Peyer's patch (tissue), 4 donors: ENCODE measurements around the gene DOCK4. TPM values are rescaled to one million over a fixed set of nuclear protein-coding genes. Genes with fewer than 3 reads are reported as not detected.

Experiments used
- DNase-seq, 3 donors: peaks; one replicate each; pipeline ENCODE4 v3.0.0-alpha.2; 2017 to 2019
- H3K27ac ChIP-seq, 4 donors: fragments of 200-600 bp; sonication (generic); one replicate each; pipeline ENCODE4 v1.5.1; 2016 to 2019
- H3K27me3 ChIP-seq, 2 donors: fragments of 200-600 bp; sonication (generic); one replicate each; pipeline ENCODE4 v1.5.1; 2019
- H3K36me3 ChIP-seq, 3 donors: fragments of 200-600 bp; sonication (generic); one replicate each; pipeline ENCODE4 v1.5.1; 2016 to 2019
- H3K4me1 ChIP-seq, 4 donors: fragments of 200-600 bp; sonication (generic); one replicate each; pipeline ENCODE4 v1.5.1; 2016 to 2019
- H3K4me3 ChIP-seq, 4 donors: fragments of 200-600 bp; sonication (generic); 1 replicate in 3 of 4; 2 replicates in 1 of 4; pipeline ENCODE4 v1.5.1; 2016 to 2019; ENCODE audit warnings: mild to moderate bottlenecking in 1 of 4
- H3K9me3 ChIP-seq, 4 donors: fragments of 200-600 bp; sonication (generic); one replicate each; pipeline ENCODE4 v1.5.1; 2016 to 2019; ENCODE audit warnings: mild to moderate bottlenecking in 1 of 4
- CTCF ChIP-seq, 6 experiments: fragments of 450-650 bp in 4 of 6; fragments of 200-600 bp in 2 of 6; sonication (generic) in 1 of 6; IDR thresholded peaks; one replicate each; pipeline ENCODE4 v1.5.1; 2017 to 2019; ENCODE audit warnings: antibody characterized with exemption in 6 of 6, mild to moderate bottlenecking in 3 of 6, moderate library complexity in 1 of 6
- POLR2A ChIP-seq, 2 donors: fragments of 450-650 bp; IDR thresholded peaks; one replicate each; pipeline ENCODE4 v1.5.1; 2017; ENCODE audit warnings: antibody characterized with exemption in 2 of 2, mild to moderate bottlenecking in 2 of 2, moderate library complexity in 2 of 2
- total RNA-seq, 4 donors: library from RNA; depleted of rRNA; stranded (reverse); fragments of >200 nt; gene quantifications; one replicate each; pipeline ENCODE4 v1.1.0, GENCODE V29; 2016

The DOCK4 gene
- total RNA-seq, 4 donors from 2014 or later: 5.1 to 52.8 (median 15.5) TPM

DNA sequence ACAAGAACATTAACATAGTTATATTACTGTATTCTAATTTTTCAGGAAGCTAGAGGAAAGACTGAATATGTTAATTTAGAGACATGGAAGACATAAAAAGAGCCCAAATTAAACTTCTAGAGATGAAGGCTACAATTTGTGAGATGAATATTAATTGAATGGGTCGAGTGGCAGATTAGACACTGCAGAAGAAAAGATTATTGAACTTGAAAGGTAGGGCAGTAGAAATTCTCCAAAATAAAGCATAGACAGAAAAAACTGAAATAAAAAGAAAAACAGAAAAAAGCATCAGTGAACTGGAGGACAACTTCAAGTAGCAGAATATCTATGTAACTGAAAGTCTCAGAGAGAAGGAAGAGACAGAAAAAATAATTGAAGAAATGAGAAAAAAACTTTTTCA is 369.6 kb downstream of the DOCK4 start:
- DNase-seq: no peak
- Histone ChIP-seq H3K27me3 (no peaks in the 10 kb centered on the region), H3K4me1 (no peaks in the 10 kb centered on the region), H3K27ac (no peak overlapping the region), H3K9me3 (no peaks in the 10 kb centered on the region), H3K4me3 (no peak overlapping the region), H3K36me3 (no peaks in the 10 kb centered on the region)
- TF ChIP-seq POLR2A (IDR thresholded peaks at IDR 0.05) (no peak), CTCF (IDR thresholded peaks at IDR 0.05) (no peak)

GRCh38 chr7:111835066-111835465 is 371.1 kb downstream of the DOCK4 start:
- no peaks in the 10 kb centered on the region for H3K27me3 ChIP-seq
- no peaks in the 10 kb centered on the region for H3K36me3 ChIP-seq
- H3K4me1 ChIP-seq: no peaks in the 10 kb centered on the region
- TF ChIP-seq POLR2A (IDR thresholded peaks at IDR 0.05) (no peak), CTCF (IDR thresholded peaks at IDR 0.05) (no peak)
- H3K4me3 ChIP-seq: no peak overlapping the region
- H3K9me3 ChIP-seq: no peaks in the 10 kb centered on the region
- no peak overlapping the region for H3K27ac ChIP-seq
- DNase-seq: no peak

GRCh38 chr7:111834367-111834766 is 371.8 kb downstream of the DOCK4 start:
- Histone ChIP-seq H3K4me1 (no peaks in the 10 kb centered on the region), H3K9me3 (no peaks in the 10 kb centered on the region), H3K36me3 (no peaks in the 10 kb centered on the region), H3K4me3 (no peak overlapping the region), H3K27me3 (no peaks in the 10 kb centered on the region), H3K27ac (no peak overlapping the region)
- DNase-seq: no peak
- TF ChIP-seq CTCF (IDR thresholded peaks at IDR 0.05): no peak
- no peak for TF ChIP-seq POLR2A (IDR thresholded peaks at IDR 0.05)

DNA sequence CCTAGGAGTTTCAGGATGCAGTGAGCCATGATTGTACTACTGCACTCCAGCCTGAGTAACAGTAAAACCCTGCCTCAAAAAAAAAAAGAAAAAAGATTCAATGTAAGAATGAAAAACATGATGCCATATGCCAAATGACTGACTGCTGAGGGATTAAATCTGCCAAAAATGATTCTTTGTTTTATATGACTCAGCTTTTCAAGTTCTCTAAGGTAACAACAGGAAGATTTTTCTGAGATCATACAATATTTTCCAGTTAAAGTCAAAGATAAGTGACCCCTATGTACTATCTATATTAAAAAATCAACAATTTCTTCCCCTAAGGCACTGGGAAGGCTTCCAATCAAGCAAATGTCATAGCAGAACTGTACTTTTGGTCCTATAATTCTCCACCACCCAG is 372.7 kb downstream of the DOCK4 start:
- DNase-seq: no peak
- no peaks in the 10 kb centered on the region for H3K9me3 ChIP-seq
- no peak overlapping the region for H3K4me3 ChIP-seq
- no peak for TF ChIP-seq POLR2A (IDR thresholded peaks at IDR 0.05)
- TF ChIP-seq CTCF (IDR thresholded peaks at IDR 0.05): no peak
- H3K27ac ChIP-seq: no peak overlapping the region
- H3K36me3 ChIP-seq: no peaks in the 10 kb centered on the region
- H3K27me3 ChIP-seq: no peaks in the 10 kb centered on the region
- H3K4me1 ChIP-seq: no peaks in the 10 kb centered on the region

GRCh38 chr7:111832174-111832573 is 374.0 kb downstream of the DOCK4 start:
- H3K4me3 ChIP-seq: no peak overlapping the region
- H3K36me3 ChIP-seq: no peaks in the 10 kb centered on the region
- no peaks in the 10 kb centered on the region for H3K27me3 ChIP-seq
- TF ChIP-seq POLR2A (IDR thresholded peaks at IDR 0.05) (no peak), CTCF (IDR thresholded peaks at IDR 0.05) (no peak)
- DNase-seq: no peak
- no peak overlapping the region for H3K27ac ChIP-seq
- H3K9me3 ChIP-seq: no peaks in the 10 kb centered on the region
- H3K4me1 ChIP-seq: no peaks in the 10 kb centered on the region

- no peaks in the 10 kb centered on the region for H3K4me1 ChIP-seq
- H3K36me3 ChIP-seq: no peaks in the 10 kb centered on the region
- H3K4me3 ChIP-seq: no peak overlapping the region
- no peaks in the 10 kb centered on the region for H3K9me3 ChIP-seq
- TF ChIP-seq POLR2A (IDR thresholded peaks at IDR 0.05) (no peak), CTCF (IDR thresholded peaks at IDR 0.05) (no peak)
- no peak overlapping the region for H3K27ac ChIP-seq
- H3K27me3 ChIP-seq: no peaks in the 10 kb centered on the region
- no peak for DNase-seq
Measured at GRCh38 chr7:111829221-111829620, 377.0 kb downstream of the DOCK4 start.
